Measurements from ENCODE around the gene MINDY4B.

GRCh38 chr3:150848864-150849263 is 56.4 kb downstream of the MINDY4B start:
- TF ChIP-seq CTCF (IDR thresholded peaks at IDR 0.05) (no peak), POLR2A (IDR thresholded peaks at IDR 0.05) (no peak)
